Adrenal gland (tissue), 5 donors: ENCODE data around the gene ALX4.

ENCODE experiments used
- CTCF ChIP-seq, 6 experiments: fragments of 450-650 bp in 4 of 6; fragments of 200-600 bp in 2 of 6; sonication (generic) in 1 of 6; IDR thresholded peaks; 1 replicate in 5 of 6; 2 replicates in 1 of 6; pipeline versions ENCODE4 v1.5.1 to v1.8.0; 2016 to 2021; ENCODE audit warnings: antibody characterized with exemption in 6 of 6, mild to moderate bottlenecking in 2 of 6, moderate library complexity in 1 of 6
- POLR2A ChIP-seq, 2 donors: fragments of 450-650 bp; IDR thresholded peaks; one replicate each; pipeline ENCODE4 v1.6.1; 2017; ENCODE audit warnings: antibody characterized with exemption in 2 of 2, mild to moderate bottlenecking in 2 of 2, moderate library complexity in 1 of 2
- donor health status: DM: no; HTN: no; CAD: no.

- no peak for TF ChIP-seq CTCF (IDR thresholded peaks at IDR 0.05)
- no peak for TF ChIP-seq POLR2A (IDR thresholded peaks at IDR 0.05)
These were observed 45.5 kb downstream of the ALX4 start for GRCh38 chr11:44264438-44264749.
